ENCODE data around the gene ALB. TPM values are rescaled to one million over a fixed set of nuclear protein-coding genes. Genes with fewer than 3 reads are reported as not detected.

ALB gene
- total and polyA plus RNA-seq, 8 donors = 179 to 1,006 (median 781) TPM

DNA sequence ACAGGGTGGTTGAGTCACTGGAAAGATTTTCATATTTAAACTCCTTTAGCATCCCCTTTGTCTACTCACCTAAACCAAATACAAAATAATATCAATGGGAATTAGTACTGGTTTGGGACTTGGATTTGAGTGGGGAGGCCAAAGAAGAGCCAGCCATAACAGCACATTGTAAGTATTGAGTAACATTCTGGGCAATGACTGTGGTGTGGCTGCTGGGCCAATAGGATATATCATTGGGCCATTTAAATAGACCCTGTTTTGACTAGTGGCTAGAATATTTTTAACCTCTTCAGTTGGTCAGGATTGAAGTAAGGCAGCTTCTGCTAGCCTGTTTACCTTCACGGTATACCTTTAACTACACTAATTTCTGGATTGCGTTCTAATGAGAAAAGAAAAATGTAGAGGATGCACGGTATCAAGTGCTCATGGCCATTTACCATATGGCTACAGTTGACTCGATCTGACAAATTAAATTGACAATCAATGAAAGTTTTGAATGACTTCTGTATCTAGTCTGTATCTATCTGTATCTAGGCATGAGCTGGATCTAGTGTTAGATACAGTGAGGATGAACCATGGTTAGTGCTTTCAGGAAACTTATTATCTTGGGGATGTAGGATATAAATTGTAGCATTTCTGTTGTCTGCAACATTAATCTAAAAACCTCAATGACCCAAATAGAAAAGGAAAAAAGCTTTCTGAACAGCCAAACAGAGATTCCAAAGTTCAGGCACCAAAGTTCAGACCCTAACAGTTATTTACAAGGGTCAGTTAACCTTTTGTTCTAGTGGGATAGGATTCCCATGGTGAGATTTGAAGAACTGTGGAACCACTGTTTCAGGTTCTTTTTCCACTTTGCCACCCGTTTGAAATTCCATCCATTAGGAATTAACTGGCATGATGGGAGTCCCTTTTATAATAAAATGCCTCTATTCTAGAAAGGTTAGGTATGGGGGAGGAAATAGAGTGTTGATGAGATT lies 6.8 kb upstream of the ALB start:
- no peaks in the 10 kb centered on the region for H3K36me3 ChIP-seq
- H3K27ac ChIP-seq = no peak overlapping the region
- H3K4me1 ChIP-seq = peaks cover 0 to 9% (median 7%) of the 10 kb centered on the region in 3 donors
- FAIRE-seq (no peak), DNase-seq (no peak), ATAC-seq (no peak)
- no peaks in the 10 kb centered on the region for H3K27me3 ChIP-seq
- TF ChIP-seq, protein P1, sequence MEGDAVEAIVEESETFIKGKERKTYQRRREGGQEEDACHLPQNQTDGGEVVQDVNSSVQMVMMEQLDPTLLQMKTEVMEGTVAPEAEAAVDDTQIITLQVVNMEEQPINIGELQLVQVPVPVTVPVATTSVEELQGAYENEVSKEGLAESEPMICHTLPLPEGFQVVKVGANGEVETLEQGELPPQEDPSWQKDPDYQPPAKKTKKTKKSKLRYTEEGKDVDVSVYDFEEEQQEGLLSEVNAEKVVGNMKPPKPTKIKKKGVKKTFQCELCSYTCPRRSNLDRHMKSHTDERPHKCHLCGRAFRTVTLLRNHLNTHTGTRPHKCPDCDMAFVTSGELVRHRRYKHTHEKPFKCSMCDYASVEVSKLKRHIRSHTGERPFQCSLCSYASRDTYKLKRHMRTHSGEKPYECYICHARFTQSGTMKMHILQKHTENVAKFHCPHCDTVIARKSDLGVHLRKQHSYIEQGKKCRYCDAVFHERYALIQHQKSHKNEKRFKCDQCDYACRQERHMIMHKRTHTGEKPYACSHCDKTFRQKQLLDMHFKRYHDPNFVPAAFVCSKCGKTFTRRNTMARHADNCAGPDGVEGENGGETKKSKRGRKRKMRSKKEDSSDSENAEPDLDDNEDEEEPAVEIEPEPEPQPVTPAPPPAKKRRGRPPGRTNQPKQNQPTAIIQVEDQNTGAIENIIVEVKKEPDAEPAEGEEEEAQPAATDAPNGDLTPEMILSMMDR (IDR thresholded peaks at IDR 0.05) = no peak
- intact Hi-C loops (cut with DNase I) = no loop called here
- H3K4me3 ChIP-seq = no peak overlapping the region
- no peaks in the 10 kb centered on the region for H3K9me3 ChIP-seq
- 83 to 84% methylated on average over 5 of the region's 5 CpGs for WGBS, 2 donors

DNA sequence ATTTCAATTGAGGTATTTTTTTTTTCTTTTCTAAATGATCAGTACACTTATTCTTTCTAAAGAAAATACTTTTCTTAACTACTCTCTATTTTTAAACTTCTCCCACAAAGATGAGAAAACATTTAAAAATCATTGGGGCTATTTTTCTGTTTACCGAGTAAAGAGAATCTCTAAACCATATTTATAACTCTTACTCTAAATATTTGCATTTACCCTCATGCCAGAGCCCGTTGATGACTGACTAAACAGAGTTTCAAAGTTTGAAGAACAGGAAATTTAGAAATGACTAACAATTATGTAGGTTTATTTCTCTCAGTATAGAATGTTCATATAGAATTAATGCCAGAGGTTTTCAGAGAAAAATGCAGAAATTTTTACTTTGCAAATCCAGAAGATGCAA lies 2.7 kb upstream of the ALB start:
- intact Hi-C loops (cut with DNase I) = no loop called here
- Histone ChIP-seq H3K36me3 (no peaks in the 10 kb centered on the region), H3K4me1 (peaks cover 7 to 25% (median 14%) of the 10 kb centered on the region in 3 donors), H3K27ac (no peak overlapping the region), H3K9me3 (no peaks in the 10 kb centered on the region), H3K4me3 (no peak overlapping the region), H3K27me3 (no peaks in the 10 kb centered on the region)
- FAIRE-seq (no peak), ATAC-seq (no peak), DNase-seq (no peak)
- WGBS, 2 donors = 33 to 35% methylated on average over 2 of the region's 2 CpGs
- TF ChIP-seq, protein P1 (IDR thresholded peaks at IDR 0.05) = no peak

DNA sequence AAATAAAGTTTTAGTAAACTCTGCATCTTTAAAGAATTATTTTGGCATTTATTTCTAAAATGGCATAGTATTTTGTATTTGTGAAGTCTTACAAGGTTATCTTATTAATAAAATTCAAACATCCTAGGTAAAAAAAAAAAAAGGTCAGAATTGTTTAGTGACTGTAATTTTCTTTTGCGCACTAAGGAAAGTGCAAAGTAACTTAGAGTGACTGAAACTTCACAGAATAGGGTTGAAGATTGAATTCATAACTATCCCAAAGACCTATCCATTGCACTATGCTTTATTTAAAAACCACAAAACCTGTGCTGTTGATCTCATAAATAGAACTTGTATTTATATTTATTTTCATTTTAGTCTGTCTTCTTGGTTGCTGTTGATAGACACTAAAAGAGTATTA lies 370 bp downstream of the ALB start:
- peaks cover 7 to 29% (median 18%) of the 10 kb centered on the region in 3 donors for H3K4me1 ChIP-seq
- peak overlapping the region in 2 of 4 donors; percentile 24 to 55 for H3K27ac ChIP-seq
- TF ChIP-seq, protein P1 (IDR thresholded peaks at IDR 0.05) = no peak
- H3K27me3 ChIP-seq = no peaks in the 10 kb centered on the region
- no peaks in the 10 kb centered on the region for H3K36me3 ChIP-seq
- peak in 2 of 4 donors; percentile 37 to 44 for ATAC-seq
- no peak for DNase-seq
- FAIRE-seq = no peak
- H3K4me3 ChIP-seq = peak overlapping the region in 2 of 4 donors; percentile 25 to 36
- no peaks in the 10 kb centered on the region for H3K9me3 ChIP-seq
- intact Hi-C loops (cut with DNase I) = no loop called here
- WGBS, 2 donors = 33 to 46% methylated on average over 1 of the region's 1 CpG

DNA sequence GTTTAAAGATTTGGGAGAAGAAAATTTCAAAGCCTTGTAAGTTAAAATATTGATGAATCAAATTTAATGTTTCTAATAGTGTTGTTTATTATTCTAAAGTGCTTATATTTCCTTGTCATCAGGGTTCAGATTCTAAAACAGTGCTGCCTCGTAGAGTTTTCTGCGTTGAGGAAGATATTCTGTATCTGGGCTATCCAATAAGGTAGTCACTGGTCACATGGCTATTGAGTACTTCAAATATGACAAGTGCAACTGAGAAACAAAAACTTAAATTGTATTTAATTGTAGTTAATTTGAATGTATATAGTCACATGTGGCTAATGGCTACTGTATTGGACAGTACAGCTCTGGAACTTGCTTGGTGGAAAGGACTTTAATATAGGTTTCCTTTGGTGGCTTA lies 1.1 kb downstream of the ALB start:
- peak overlapping the region in 2 of 4 donors; percentile 25 to 36 for H3K4me3 ChIP-seq
- intact Hi-C loops (cut with DNase I) = no loop called here
- peaks cover 0 to 6% (median 2%) of the 10 kb centered on the region in 3 donors for H3K36me3 ChIP-seq
- ATAC-seq (peak; percentile 30 to 56 (median 44)), DNase-seq (no peak), FAIRE-seq (no peak)
- 31 to 38% methylated on average over 2 of the region's 2 CpGs for WGBS, 2 donors
- peak overlapping the region in 2 of 4 donors; percentile 24 to 55 for H3K27ac ChIP-seq
- H3K9me3 ChIP-seq = no peaks in the 10 kb centered on the region
- TF ChIP-seq, protein P1 (IDR thresholded peaks at IDR 0.05) = no peak
- peaks cover 7 to 31% (median 20%) of the 10 kb centered on the region in 3 donors for H3K4me1 ChIP-seq
- no peaks in the 10 kb centered on the region for H3K27me3 ChIP-seq

DNA sequence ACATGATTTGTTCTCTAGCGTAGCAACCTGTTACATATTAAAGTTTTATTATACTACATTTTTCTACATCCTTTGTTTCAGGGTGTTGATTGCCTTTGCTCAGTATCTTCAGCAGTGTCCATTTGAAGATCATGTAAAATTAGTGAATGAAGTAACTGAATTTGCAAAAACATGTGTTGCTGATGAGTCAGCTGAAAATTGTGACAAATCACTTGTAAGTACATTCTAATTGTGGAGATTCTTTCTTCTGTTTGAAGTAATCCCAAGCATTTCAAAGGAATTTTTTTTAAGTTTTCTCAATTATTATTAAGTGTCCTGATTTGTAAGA lies 2.4 kb downstream of the ALB start:
- peaks cover 7 to 24% (median 20%) of the 10 kb centered on the region in 3 donors for H3K4me1 ChIP-seq
- peak overlapping the region in 2 of 4 donors; percentile 25 to 36 for H3K4me3 ChIP-seq
- H3K27ac ChIP-seq = no peak overlapping the region
- FAIRE-seq = no peak
- WGBS, 2 donors = 83 to 95% methylated on average over 1 of the region's 1 CpG
- TF ChIP-seq, protein P1 (IDR thresholded peaks at IDR 0.05) = no peak
- no peaks in the 10 kb centered on the region for H3K27me3 ChIP-seq
- no peak for DNase-seq
- intact Hi-C loops (cut with DNase I) = no loop called here
- peaks cover 0 to 9% (median 2%) of the 10 kb centered on the region in 3 donors for H3K36me3 ChIP-seq
- no peak for ATAC-seq
- H3K9me3 ChIP-seq = no peaks in the 10 kb centered on the region
